ENCODE results near the gene FAM13B. TPM values are rescaled to one million over a fixed set of nuclear protein-coding genes. Genes with fewer than 3 reads are reported as not detected.
A peak's percentile ranks its signal among the peaks of the same experiment; 100 is the strongest.

FAM13B gene
- total RNA-seq, 1 experiment from 2014 or later = 13.6 TPM

- TF ChIP-seq REST (IDR thresholded peaks at IDR 0.05; ENCODE audit: low read depth) = no peak
Observed at GRCh38 chr5:138032572-138033385, at the start of gene FAM13B (continued).

GRCh38 chr5:138082033-138082432 lies 49.2 kb upstream of the FAM13B start:
- Histone ChIP-seq H3K4me3 (replicated peaks in 1 of 2; ENCODE audit: low read depth in 1 of 2, low read length in 2 of 2) (no peak overlapping the region), H3K9ac (ENCODE audit: low read length) (no peak overlapping the region), H3K9me2 (ENCODE audit: insufficient read depth) (no peaks in the 10 kb centered on the region), H4K20me1 (ENCODE audit: insufficient read depth) (no peaks in the 10 kb centered on the region), H3K4me1 (ENCODE audit: control insufficient read depth in 1 of 2, insufficient read depth in 2 of 2, low read length in 2 of 2) (no peaks in the 10 kb centered on the region), H3K36me3 (ENCODE audit: control insufficient read depth in 1 of 2, insufficient read depth in 2 of 2, low read length in 2 of 2) (no peaks in the 10 kb centered on the region), H3K4me2 (ENCODE audit: low read length) (no peak overlapping the region), H3K27ac (ENCODE audit: low read depth, low read length) (no peak overlapping the region), H2AFZ (ENCODE audit: low read depth, low read length, poor library complexity, severe bottlenecking) (no peak overlapping the region), H3K27me3 (ENCODE audit: insufficient read depth, low read length) (no peaks in the 10 kb centered on the region), H3K9me3 (ENCODE audit: control insufficient read depth in 1 of 2, insufficient read depth in 1 of 2, low read depth in 1 of 2, low read length in 2 of 2) (no peaks in the 10 kb centered on the region), H3K79me2 (ENCODE audit: insufficient read depth, low read length) (no peaks in the 10 kb centered on the region)
- DNase-seq (ENCODE audit: low read depth, low spot score) (no peak), ATAC-seq (no peak)
- 0 out of 6 replicates have a peak, but pooled peaks of 2 of the 3 experiments have one; percentile 13 to 15 for TF ChIP-seq CTCF (IDR thresholded peaks at IDR 0.05 in 2 of 3, conservative IDR thresholded peaks at IDR 0.05 in 1 of 3; ENCODE audit: borderline replicate concordance in 1 of 3, insufficient read depth in 1 of 3, low read depth in 2 of 3, low read length in 2 of 3)
- no peak for TF ChIP-seq SIN3A (IDR thresholded peaks at IDR 0.05; ENCODE audit: low read depth)
- no peak for TF ChIP-seq TCF7L2 (IDR thresholded peaks at IDR 0.05; ENCODE audit: borderline replicate concordance, extremely low read depth, insufficient read depth, insufficient read length)
- POLR2A ChIA-PET = no interaction called here
- CTCF ChIA-PET = interaction anchor here (0.9 to 2.3 kb wide), 4 partner anchors 9 to 67 kb away, joined by 3 to 16 read pairs (median 5); no protein-coding TSS in a partner anchor
- RAD21 ChIA-PET (ENCODE audit: low non-redundant PET in 1 of 2, low total read pairs in 2 of 2, uncharacterized antibody in 2 of 2, unreplicated experiment in 2 of 2) = no interaction called here
- intact Hi-C loops (cut with micrococcal nuclease) = no loop called here
- BruUV-seq (replicated peaks) = no TSS peak
